HUDEP-2 (cell line): ENCODE results near the gene BAK1.
"Not testable (repeated sequence)": the region's sequence is repeated elsewhere in the genome, so short reads cannot be mapped to it uniquely, and the experiment has no call there.

Source experiments
- DNase-seq, 76 experiments: peaks; one replicate each; lab custom pipeline; 2025; ENCODE audit not compliant: unreplicated experiment in 76 of 76; lab: John Stamatoyannopoulos, UW

Gene BAK1

DNA sequence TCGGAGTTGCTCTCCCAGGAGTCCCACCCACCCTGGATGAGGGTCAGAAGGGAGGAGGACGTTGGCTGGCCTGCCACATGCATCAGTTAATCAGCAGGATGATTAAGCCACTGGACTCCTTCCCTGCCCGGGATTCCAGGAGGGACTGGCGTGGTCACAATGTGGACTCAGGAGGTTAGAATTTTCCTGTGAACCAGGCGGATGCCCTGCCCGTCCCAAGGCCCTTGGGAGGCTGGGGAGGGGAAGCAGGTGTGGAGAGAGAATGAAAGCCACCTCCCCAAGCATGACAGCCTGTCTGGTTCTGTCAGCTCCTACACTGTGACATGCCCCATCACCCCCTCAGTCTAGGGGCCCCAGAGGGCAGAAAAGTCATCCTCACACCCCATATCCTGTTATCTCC, 29.5 kb upstream of the BAK1 start:
- DNase-seq = no peak

- no peak for DNase-seq
Observed at GRCh38 chr6:33609019-33609418, 28.9 kb upstream of the BAK1 start.

- peak in 15 of 76 experiments; percentile 10 to 48 (median 25) for DNase-seq
Observed at GRCh38 chr6:33607784-33608161, 27.7 kb upstream of the BAK1 start.

DNA sequence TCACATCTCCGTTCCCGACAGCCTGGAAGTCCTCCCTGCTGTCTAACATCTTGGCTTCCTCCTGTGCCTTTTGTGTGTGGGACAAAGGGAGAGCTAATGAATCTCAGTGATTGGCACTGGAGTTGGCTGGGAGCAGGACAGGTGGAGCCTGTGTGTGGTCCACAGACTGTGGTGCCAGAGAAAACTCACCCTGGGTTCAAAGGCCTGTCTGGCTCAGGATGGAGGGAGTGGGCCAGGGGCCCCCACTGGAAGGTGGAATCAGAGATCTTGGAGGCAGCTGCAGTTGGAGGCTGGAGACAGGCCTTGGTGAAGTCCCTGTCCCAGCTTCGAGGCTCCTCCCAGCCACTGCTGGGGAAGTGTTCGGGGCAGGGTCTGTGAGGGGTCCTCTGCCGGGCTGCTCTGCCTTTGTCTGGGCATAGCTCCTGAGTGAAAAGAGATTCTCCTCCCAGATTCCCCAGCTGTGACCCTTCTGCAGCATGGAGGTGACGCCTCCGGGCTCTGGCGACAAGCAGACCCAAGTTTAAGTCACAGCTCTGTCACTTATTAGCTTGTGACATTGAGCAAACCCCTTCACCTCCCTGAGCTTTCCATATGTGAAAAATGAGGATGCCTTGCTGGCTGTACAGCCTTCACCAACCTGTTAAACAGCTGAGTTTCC, 27.2 kb upstream of the BAK1 start:
- no peak for DNase-seq

DNA sequence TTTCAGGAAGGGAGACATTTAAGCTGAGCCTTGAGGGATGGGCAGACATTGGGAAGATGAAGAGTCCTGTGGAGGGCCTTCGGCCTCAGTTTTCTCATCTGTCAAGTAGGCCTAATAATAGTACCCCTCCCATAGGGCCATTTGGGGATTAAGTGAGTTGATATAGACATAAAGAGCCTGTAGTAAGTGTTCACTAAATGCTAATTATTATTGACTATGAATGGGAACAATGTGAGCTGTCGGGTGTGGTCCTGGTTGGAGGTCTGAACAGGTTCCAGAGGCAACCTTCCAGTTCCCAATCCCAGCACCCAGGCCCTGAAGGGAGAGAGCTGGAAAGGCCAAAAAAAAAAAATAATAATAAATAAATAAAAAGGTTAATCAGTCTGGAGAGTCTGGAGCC, 26.6 kb upstream of the BAK1 start:
- no peak for DNase-seq

DNA sequence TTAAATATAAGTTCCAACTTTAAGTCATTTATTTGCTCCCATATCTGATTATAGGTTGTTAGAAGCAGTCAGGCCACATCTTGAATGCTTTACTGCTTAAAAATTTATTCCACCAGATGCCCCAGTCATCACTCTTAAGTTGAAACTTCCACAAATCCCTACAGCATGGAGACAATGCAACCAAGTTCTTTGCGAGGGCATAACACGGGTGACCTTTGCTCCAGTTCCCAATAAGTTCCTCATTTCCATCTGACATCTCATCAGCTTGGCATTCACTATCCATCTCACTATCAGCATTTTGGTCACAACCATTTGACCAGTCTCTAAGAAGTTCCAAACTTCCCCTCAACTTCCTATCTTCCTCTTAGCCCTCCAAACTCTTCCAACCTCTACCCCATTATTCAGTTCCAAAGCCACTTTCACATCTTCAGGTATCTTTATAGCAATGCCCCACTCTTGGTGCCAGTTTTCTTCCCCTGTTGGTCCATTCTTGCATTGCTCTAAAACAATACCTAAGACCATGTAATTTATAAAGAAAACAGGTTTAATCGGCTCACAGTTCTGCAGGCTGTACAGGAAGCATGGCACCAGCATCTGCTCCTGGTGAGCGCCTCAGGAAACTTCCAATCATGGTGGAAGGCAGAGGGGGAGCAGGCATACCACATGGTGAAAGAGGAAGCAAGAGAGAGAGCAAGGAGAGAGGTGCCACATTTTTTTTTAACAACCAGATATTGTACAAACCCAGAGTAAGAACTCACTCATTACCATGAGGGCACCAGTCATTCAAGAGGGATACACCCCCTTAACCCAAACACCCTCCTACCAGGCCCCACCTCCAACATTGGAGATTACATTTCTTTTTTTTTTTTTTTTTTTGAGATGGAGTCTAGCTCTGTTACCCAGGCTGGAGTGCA, 25.1 kb upstream of the BAK1 start:
- DNase-seq = no peak

DNA sequence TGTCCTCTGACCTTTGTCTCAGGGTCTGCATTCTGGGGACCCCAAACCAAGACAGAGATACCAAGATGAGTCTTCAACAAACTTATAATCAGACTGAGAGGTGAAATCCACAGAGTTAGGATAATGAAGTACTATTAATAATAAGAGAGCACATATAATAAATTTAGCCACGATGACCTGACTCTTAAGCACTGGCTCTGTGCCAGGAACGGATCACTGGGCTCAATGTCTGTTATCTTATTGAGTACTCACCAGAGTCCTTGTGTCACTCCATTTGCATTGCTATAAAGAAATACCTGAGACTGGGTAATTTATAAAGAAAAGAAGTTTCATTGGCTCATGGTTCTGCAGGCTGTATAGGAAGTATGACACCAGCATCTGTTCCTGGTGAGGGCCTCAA, 22.1 kb upstream of the BAK1 start:
- peak in 1 of 76 experiments; percentile 10 for DNase-seq

DNA sequence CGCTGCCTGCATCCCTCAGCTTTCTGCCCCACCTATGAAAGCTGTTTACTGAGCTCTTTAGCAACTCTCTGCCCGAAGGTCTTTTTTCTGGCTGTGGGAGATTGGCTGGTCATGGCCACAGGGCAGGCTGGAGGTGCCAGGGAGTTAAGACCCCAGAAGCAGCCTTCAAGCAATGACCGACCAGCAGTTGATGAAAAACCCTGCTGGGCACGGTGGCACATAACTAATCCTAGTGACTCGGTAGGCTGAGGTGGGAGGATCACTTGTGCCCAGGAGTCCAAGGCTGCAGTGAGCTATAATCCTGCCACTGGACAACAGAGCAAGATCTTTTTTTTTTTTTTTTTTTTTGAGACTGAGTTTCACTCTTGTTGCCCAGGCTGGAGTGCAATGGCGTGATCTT, 20.7 kb upstream of the BAK1 start:
- no peak for DNase-seq

- DNase-seq = no peak
Observed at GRCh38 chr6:33599413-33599938, 19.4 kb upstream of the BAK1 start.

DNA sequence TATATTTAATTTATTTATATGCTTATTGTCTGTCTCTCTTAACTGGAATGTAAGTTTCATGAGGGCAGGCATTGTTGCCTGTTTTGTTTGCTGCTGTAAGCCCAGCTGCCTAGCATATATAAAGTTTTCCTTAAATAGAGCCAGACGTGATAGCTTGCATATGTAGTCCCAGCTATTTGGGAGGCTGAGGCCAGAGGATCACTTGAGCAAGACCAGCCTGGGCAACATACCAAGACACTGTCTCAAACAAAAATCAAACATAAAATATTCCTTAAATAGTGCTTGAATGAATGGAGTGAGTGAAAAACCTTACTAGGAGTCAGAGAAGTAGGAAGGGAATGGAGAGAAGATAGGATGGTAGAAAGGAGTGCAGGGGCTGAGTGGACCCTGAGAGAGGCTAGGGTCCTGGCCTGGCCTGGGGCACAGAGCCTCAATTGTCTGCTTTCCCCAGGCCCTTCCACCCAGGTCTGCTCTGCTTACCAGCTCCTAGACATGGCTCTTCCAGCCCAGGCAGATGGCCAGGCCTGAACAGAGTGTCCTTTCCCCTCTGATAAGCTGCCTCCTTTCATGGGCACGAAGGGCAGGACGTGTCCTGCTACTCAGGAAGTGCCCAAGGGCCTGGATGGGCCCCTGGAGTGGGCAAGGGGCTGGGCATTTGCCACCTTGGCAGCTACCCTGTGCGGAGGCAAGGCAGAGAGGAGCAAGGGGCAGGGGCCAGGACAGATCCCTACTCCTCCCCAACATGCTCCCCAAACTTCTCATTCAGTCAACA, 17.7 kb upstream of the BAK1 start:
- no peak for DNase-seq

DNA sequence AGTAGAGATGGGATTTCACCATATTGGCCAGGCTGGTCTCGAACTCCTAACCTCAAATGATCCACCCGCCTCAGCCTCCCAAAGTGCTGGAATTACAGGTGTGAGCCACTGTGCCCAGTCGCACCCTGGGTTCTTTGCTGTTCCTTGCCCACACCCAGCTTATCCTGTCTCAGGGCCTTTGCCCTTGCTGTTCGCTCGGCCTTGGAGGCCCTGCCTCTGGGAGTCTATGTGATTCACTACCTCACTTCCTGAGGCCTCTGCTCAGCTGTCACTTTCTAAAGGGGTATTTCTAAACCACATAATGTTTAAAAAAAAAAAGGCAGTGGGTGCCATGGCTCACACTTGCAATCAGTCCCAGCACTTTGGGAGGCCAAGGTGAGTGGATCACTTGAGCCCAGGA, 16.8 kb upstream of the BAK1 start:
- DNase-seq = not testable (repeated sequence)

- no peak for DNase-seq
Observed at GRCh38 chr6:33595001-33595846, 15.1 kb upstream of the BAK1 start.

DNA sequence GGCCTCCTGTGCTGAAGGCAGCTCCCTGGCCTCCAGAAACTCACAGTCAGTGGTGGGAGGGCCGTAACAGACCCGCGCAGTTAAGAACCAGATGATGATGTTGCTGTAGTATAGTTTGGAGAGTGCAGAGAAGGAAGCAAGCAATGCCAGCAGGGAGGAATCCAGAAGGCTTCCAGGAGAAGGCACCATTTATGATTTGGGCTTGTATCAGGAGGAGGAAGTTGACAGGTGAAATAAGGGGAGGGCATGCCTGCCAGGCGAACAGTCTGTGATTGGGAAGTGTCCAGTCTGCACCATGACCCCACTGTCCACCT, 13.3 kb upstream of the BAK1 start:
- DNase-seq = no peak

DNA sequence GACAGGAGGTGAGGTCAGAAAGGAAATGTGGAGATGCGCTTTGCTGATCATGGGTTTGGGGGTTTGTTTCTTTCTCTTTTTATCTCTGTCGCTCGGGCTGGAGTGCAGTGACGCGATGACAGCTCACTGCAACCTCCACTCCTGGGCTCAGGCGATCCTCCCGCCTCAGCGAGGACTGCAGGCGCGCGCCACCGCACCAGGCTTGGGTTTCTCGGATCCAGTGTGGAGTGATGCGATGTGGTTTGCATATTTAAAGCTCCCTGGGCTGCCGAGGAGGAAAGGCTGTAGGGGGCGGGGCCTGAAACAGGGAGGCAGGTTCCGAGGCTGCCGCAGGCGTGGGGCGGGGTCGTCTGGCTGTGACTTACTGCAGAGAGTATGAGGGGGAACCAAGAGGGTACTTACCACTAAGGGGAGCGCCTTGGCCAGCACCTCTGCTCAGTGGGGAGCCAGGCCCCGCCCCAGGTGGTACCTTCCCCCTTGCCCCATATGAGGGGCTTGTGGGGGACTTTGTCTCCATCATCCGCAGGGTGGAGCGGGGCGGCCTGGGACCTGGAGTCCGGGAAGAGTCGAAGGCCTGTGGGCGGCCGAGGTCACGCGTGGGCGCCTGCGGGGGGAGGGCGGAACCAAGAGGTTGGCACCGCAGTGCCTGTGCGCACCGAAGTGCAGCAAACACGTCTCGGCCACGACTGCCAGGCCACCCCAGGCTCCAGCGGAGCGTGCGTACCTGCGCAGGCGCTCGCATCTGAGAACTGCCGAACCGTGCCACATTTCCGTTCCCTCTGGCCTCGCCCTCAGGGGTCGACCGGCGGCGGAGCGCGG, 12.7 kb upstream of the BAK1 start:
- no peak for DNase-seq

- DNase-seq = no peak
Observed at GRCh38 chr6:33592280-33592594, 12.2 kb upstream of the BAK1 start.

DNA sequence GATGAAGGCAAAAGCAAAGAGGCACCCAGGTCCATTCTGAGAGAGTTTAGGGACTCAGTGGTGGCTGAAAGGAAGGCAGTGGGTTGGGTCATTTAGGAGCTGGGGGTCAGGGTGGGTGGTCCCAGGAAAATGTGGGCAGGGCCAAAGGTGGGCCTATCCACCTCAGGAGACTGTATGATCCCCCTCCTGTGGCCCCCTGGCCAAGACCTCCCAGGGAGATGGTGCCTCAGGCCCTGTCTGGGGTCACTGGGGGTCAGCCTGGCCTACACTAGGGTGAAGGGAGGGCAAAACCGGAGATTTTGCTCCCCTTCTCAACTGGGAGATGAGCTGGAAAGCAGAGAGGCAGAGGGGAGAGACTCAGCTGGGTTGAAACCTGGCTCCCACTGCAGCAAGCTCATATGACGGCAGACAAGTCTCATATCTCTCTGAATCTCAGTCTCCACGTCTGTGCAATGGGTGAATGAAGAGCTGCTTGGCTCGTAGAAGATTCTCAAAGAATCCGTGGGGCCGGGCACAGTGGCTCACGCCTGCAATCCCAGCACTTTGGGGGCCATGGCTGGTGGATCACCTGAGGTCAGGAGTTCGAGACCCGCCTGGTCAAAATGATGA, 11.5 kb upstream of the BAK1 start:
- no peak for DNase-seq

DNA sequence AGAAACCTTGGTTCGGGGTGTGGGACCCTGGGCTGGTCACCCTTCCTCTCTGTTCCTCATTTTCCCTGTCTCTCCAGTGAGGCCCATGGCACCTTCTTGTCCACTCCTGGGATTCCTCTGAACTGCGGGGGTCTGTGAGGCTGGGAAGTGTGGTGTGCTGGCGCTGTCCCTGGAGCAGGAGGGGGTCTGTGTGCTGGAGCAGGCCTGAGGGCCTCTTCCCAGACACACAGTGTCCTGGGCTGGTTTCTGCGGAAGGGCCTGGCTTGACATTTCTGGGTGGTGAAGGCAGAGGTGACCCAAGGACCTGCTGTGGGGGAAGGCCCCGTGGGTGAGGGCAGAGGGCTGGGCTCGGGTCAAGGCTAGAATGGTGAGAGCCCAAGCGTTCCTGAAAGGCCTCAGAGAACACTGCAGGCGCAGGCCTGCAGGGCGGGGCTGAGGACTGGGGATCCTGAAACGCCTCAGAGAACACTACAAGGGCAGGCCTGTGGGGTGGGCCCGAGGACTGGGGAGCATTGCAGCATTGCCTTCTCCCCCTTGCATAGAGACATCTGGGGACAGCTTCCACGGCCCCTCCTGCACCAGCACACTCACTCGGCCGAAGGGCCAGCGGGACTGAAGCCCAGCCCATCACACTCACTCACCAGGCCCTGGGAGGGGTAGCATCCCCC, 10.6 kb upstream of the BAK1 start:
- DNase-seq = no peak

GRCh38 chr6:33589731-33590530, 9.9 kb upstream of the BAK1 start:
- peak in 31 of 76 experiments; percentile 5 to 62 (median 28) for DNase-seq
